Lung (tissue), 12 donors: ENCODE results near the gene PALB2. TPM values are rescaled to one million over a fixed set of nuclear protein-coding genes. Genes with fewer than 3 reads are reported as not detected.

ENCODE experiments used
- ATAC-seq: fragments of 200-7000 bp; cut with Tn5 transposase; one replicate; pipeline ENCODE4 v1.9.1; 2020; ENCODE audit warnings: moderate number of reproducible peaks; ENCODE audit not compliant: insufficient read depth, low FRiP score
- DNase-seq, 3 donors: peaks; one replicate each; pipeline ENCODE4 v3.0.0-alpha.2; 2013 to 2017
- H3K27ac ChIP-seq, 2 donors: one replicate each; pipeline ENCODE4 v1.5.1; 2013; ENCODE audit warnings: mild to moderate bottlenecking in 2 of 2, moderate library complexity in 2 of 2, control low read depth in 1 of 2, inconsistent platforms in 1 of 2, low read depth in 1 of 2, low read length in 1 of 2
- H3K27me3 ChIP-seq, 3 donors: one replicate each; pipeline ENCODE4 v1.5.1; 2013; ENCODE audit warnings: low read length in 2 of 3; ENCODE audit not compliant: control insufficient read depth in 3 of 3, insufficient read depth in 3 of 3
- H3K36me3 ChIP-seq, 4 donors: one replicate each; pipeline ENCODE4 v1.5.1; 2013; ENCODE audit warnings: low read length in 4 of 4, mild to moderate bottlenecking in 1 of 4, moderate library complexity in 1 of 4; ENCODE audit not compliant: control insufficient read depth in 4 of 4, insufficient read depth in 4 of 4
- H3K4me1 ChIP-seq, 5 donors: one replicate each; pipeline ENCODE4 v1.5.1; 2013; ENCODE audit warnings: low read length in 5 of 5, mild to moderate bottlenecking in 2 of 5, moderate library complexity in 1 of 5; ENCODE audit not compliant: control insufficient read depth in 5 of 5, insufficient read depth in 5 of 5
- H3K4me3 ChIP-seq: one replicate; pipeline ENCODE4 v1.5.1; 2013; ENCODE audit warnings: mild to moderate bottlenecking, control low read depth, moderate library complexity
- H3K9ac ChIP-seq, 2 donors: one replicate each; pipeline ENCODE4 v1.5.1; 2013; ENCODE audit warnings: low read length in 2 of 2, control low read depth in 1 of 2; ENCODE audit not compliant: insufficient read depth in 1 of 2
- H3K9me3 ChIP-seq, 4 donors: one replicate each; pipeline ENCODE4 v1.5.1; 2013; ENCODE audit warnings: low read length in 3 of 4, mild to moderate bottlenecking in 1 of 4, moderate library complexity in 1 of 4; ENCODE audit not compliant: control insufficient read depth in 4 of 4, insufficient read depth in 3 of 4
- WGBS, 2 donors: extraction: QIAGEN DNeasy Blood & Tissue Kit; methylation state at CpG; one replicate each; pipeline ENCODE4 v1.1.7; 2013; 5-methylcytosine and 5-hydroxymethylcytosine counted together
- polyA plus RNA-seq, 2 donors: library from polyadenylated mRNA; stranded (reverse); fragments of 200-250 nt; gene quantifications; one replicate each; pipeline ENCODE4 v1.2.1, GENCODE V29; 2013
- total RNA-seq, 2 donors: library from RNA; depleted of rRNA in 1 of 2; stranded (reverse); fragments of >200 nt in 1 of 2; gene quantifications; one replicate each; pipeline ENCODE4 v1.2.1, GENCODE V29; 2014 to 2021
- TF ChIP-seq, protein P1 (sequence below): IDR thresholded peaks from 2 replicates; pipeline ENCODE4 v1.5.1; 2012; ENCODE audit warnings: mild to moderate bottlenecking; ENCODE audit errors: control extremely low read depth, extremely low read depth
- donor health status: control.
- donor health status: control.
- donor health status: Bipolar disorder and iron deficiency.
- donor health status: healthy.
- donor health status: DM: yes; HTN: yes; CAD: no.

Gene PALB2
- total and polyA plus RNA-seq, 4 donors, result 6.3 to 12.9 (median 10.1) TPM

DNA sequence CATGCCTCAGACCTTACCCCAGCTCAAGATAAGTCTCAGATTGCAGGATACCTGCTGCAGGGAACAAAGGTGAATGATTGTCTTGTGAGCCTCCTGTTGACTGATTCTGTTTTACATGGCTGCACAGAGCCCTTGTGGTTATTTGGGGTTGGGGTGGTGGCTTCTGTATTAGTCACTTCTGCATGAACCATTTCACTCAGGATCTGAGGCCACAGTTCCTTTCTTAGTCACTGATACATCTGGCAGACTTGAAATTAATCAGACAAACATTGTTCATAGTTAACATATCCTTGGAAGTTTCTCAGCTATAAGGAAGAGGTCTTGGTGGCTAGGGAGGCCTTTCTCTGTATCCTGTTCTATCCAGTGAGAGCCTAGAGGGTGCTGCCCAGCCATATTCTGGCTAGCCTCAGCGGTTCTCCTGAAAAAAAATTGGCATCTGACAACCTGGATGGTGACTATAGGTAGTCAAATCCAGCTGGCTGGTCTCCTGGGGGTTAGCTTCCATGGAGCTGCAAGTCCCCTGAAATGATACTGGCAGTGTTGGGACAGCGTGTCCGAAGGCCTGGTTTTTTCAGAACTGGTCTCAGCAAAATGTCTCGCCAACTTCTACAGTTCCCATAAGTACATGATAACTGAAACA, 29.1 kb upstream of the PALB2 start:
- Histone ChIP-seq H3K4me1 (peaks cover 0 to 26% (median 3%) of the 10 kb centered on the region in 5 donors), H3K9ac (no peak overlapping the region), H3K4me3 (no peak overlapping the region), H3K9me3 (no peaks in the 10 kb centered on the region), H3K27me3 (no peaks in the 10 kb centered on the region), H3K36me3 (peaks cover 28 to 73% (median 49%) of the 10 kb centered on the region in 4 donors), H3K27ac (no peak overlapping the region)
- DNase-seq, result no peak
- WGBS, 2 donors, result 94 to 98% methylated on average over 4 of the region's 4 CpGs
- ATAC-seq, result no peak
- TF ChIP-seq, protein P1, sequence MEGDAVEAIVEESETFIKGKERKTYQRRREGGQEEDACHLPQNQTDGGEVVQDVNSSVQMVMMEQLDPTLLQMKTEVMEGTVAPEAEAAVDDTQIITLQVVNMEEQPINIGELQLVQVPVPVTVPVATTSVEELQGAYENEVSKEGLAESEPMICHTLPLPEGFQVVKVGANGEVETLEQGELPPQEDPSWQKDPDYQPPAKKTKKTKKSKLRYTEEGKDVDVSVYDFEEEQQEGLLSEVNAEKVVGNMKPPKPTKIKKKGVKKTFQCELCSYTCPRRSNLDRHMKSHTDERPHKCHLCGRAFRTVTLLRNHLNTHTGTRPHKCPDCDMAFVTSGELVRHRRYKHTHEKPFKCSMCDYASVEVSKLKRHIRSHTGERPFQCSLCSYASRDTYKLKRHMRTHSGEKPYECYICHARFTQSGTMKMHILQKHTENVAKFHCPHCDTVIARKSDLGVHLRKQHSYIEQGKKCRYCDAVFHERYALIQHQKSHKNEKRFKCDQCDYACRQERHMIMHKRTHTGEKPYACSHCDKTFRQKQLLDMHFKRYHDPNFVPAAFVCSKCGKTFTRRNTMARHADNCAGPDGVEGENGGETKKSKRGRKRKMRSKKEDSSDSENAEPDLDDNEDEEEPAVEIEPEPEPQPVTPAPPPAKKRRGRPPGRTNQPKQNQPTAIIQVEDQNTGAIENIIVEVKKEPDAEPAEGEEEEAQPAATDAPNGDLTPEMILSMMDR, result no peak

DNA sequence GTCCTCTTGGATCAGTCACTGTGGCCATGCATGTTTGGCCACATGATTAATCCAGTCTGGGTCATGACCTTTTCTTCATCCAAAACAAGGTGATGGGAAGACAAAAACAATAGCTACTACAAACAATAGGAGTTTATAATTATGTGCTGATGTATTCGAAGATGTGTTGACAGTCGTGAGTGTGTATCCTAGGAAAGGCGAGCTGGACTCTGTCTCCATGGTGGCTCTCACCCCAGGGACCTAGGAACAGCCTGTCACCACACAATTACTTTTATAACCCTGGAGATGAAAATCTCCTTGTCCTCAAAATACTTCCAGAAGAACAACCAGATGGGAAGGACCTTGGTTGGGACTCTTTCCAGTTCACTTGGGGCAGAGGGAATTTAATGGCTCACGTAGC, 27.8 kb upstream of the PALB2 start:
- ATAC-seq (no peak), DNase-seq (no peak)
- no peak overlapping the region for H3K27ac ChIP-seq
- TF ChIP-seq, protein P1, result no peak
- 78 to 86% methylated on average over 4 of the region's 4 CpGs for WGBS, 2 donors
- peaks cover 38 to 73% (median 51%) of the 10 kb centered on the region in 4 donors for H3K36me3 ChIP-seq
- H3K27me3 ChIP-seq, result no peaks in the 10 kb centered on the region
- peaks cover 0 to 21% (median 0%) of the 10 kb centered on the region in 5 donors for H3K4me1 ChIP-seq
- no peak overlapping the region for H3K9ac ChIP-seq
- no peaks in the 10 kb centered on the region for H3K9me3 ChIP-seq
- no peak overlapping the region for H3K4me3 ChIP-seq

DNA sequence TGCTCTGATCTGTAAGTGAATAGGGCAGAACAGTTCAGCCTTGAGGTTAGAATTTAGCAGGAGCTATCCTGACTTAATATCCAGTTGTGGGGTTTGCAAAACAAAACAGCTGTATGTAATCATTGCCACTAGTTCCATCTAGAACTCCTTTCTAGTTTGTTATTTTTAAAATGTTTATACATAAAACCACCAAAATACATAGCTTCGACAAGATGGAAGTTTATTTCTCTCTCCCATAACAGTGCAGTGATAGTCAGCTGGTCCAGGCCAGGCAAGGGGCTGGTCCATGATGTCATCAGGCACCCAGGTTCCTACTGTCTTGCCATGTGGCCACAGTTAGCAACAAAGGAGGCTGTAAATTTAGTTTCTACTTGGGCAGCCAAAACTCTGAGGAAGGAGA, 27.1 kb upstream of the PALB2 start:
- peaks cover 43 to 73% (median 53%) of the 10 kb centered on the region in 4 donors for H3K36me3 ChIP-seq
- no peak for ATAC-seq

More for the DNA sequence above, 27.1 kb upstream of the PALB2 start:
- Histone ChIP-seq H3K27ac (no peak overlapping the region), H3K4me1 (peaks cover 0 to 14% (median 0%) of the 10 kb centered on the region in 5 donors), H3K9ac (no peak overlapping the region), H3K27me3 (no peaks in the 10 kb centered on the region), H3K4me3 (no peak overlapping the region), H3K9me3 (no peaks in the 10 kb centered on the region)
- TF ChIP-seq, protein P1, result no peak
- WGBS, 2 donors, result 67 to 79% methylated on average over 1 of the region's 1 CpG
- DNase-seq, result peak; percentile 55 to 84 (median 73)
